ENCODE measurements around the gene TAT. TPM values are rescaled to one million over a fixed set of nuclear protein-coding genes. Genes with fewer than 3 reads are reported as not detected.
"Not testable (repeated sequence)": the region's sequence is repeated elsewhere in the genome, so short reads cannot be mapped to it uniquely, and the experiment has no call there.

TAT gene
- total RNA-seq, 1 experiment from 2014 or later, result 0.13 TPM

GRCh38 chr16:71584543-71585317, 7.8 kb upstream of the TAT start:
- Histone ChIP-seq H3F3A (ENCODE audit: insufficient read depth, low read depth) (no peaks in the 10 kb centered on the region), H2AFZ (no peak overlapping the region), H3K27me3 (ENCODE audit: insufficient read depth, low read depth) (peaks cover 26% of the 10 kb centered on the region; the same call in 1 of the 2 replicates), H3K9me2 (ENCODE audit: insufficient read depth) (no peaks in the 10 kb centered on the region), H3K27ac (no peak overlapping the region), H3K79me2 (ENCODE audit: low read depth) (no peaks in the 10 kb centered on the region), H3K36me3 (ENCODE audit: low read depth) (no peaks in the 10 kb centered on the region), H4K20me1 (ENCODE audit: insufficient read depth) (no peaks in the 10 kb centered on the region), H3K4me2 (no peak overlapping the region), H3K9me3 (ENCODE audit: insufficient read depth, low read depth) (no peaks in the 10 kb centered on the region; the same call in 1 of the 2 replicates), H3K4me1 (replicated peaks; ENCODE audit: insufficient read depth) (no peaks in the 10 kb centered on the region), H3K4me3 (no peak overlapping the region)
- CTCF ChIA-PET, result no interaction called here
- no TSS peak for BruUV-seq (replicated peaks)
- POLR2A ChIA-PET (ENCODE audit: unreplicated experiment), result no interaction called here
- intact Hi-C loops (cut with micrococcal nuclease; ENCODE audit: unreplicated experiment), result no loop called here
- TF ChIP-seq CTCF (conservative IDR thresholded peaks at IDR 0.05), result no peak
- no peak for TF ChIP-seq EZH2 (IDR thresholded peaks at IDR 0.05; ENCODE audit: low read depth)
- no peak for DNase-seq

GRCh38 chr16:71582553-71582848, 5.6 kb upstream of the TAT start:
- H3K4me2 ChIP-seq, result not testable (repeated sequence)

GRCh38 chr16:71574702-71575101, 2.2 kb downstream of the TAT start:
- POLR2A ChIA-PET (ENCODE audit: unreplicated experiment), result interaction anchor here (0.7 kb wide), 1 partner anchor 519 kb away, joined by 3 read pairs; the partner anchor contains the start of gene TXNL4B
- BruUV-seq (replicated peaks), result no TSS peak
- intact Hi-C loops (cut with micrococcal nuclease; ENCODE audit: unreplicated experiment), result no loop called here

More at GRCh38 chr16:71582553-71582848, 5.6 kb upstream of the TAT start:
- CTCF ChIA-PET; H3K27ac ChIP-seq; H3K4me3 ChIP-seq; H3K79me2 ChIP-seq (ENCODE audit: low read depth); H3K9me2 ChIP-seq (ENCODE audit: insufficient read depth); H3K36me3 ChIP-seq (ENCODE audit: low read depth); H4K20me1 ChIP-seq (ENCODE audit: insufficient read depth); H3K4me1 ChIP-seq (replicated peaks; ENCODE audit: insufficient read depth); H2AFZ ChIP-seq; intact Hi-C loops (cut with micrococcal nuclease; ENCODE audit: unreplicated experiment); BruUV-seq (replicated peaks); POLR2A ChIA-PET (ENCODE audit: unreplicated experiment); H3F3A ChIP-seq (ENCODE audit: insufficient read depth, low read depth); H3K9me3 ChIP-seq (ENCODE audit: insufficient read depth, low read depth); DNase-seq: not testable (repeated sequence)
- H3K27me3 ChIP-seq (ENCODE audit: insufficient read depth, low read depth), result peaks cover 22% of the 10 kb centered on the region; the same call in 1 of the 2 replicates

More at GRCh38 chr16:71574702-71575101, 2.2 kb downstream of the TAT start:
- CTCF ChIA-PET, result no interaction called here
- peaks cover 17% of the 10 kb centered on the region; the same call in 1 of the 2 replicates for H3K27me3 ChIP-seq (ENCODE audit: insufficient read depth, low read depth)
- H3K4me2 ChIP-seq, result no peak overlapping the region
- H2AFZ ChIP-seq, result no peak overlapping the region
- no peaks in the 10 kb centered on the region for H3F3A ChIP-seq (ENCODE audit: insufficient read depth, low read depth)
- TF ChIP-seq CTCF (conservative IDR thresholded peaks at IDR 0.05), result no peak
- TF ChIP-seq EZH2 (IDR thresholded peaks at IDR 0.05; ENCODE audit: low read depth), result no peak
- H3K27ac ChIP-seq, result no peak overlapping the region
- H3K4me1 ChIP-seq (replicated peaks; ENCODE audit: insufficient read depth), result no peaks in the 10 kb centered on the region
- H3K9me3 ChIP-seq (ENCODE audit: insufficient read depth, low read depth), result no peaks in the 10 kb centered on the region
- H3K36me3 ChIP-seq (ENCODE audit: low read depth), result no peaks in the 10 kb centered on the region
- H4K20me1 ChIP-seq (ENCODE audit: insufficient read depth), result no peaks in the 10 kb centered on the region
- DNase-seq, result no peak
- H3K9me2 ChIP-seq (ENCODE audit: insufficient read depth), result no peaks in the 10 kb centered on the region
- no peaks in the 10 kb centered on the region for H3K79me2 ChIP-seq (ENCODE audit: low read depth)
- no peak overlapping the region for H3K4me3 ChIP-seq

All from PC-9 (cell line).